Measurements from ENCODE around the gene KLC1. TPM values are rescaled to one million over a fixed set of nuclear protein-coding genes. Genes with fewer than 3 reads are reported as not detected.

Gene KLC1
- total RNA-seq, 1 experiment from 2014 or later = 306 TPM

- no TSS peak for BruUV-seq (replicated peaks)
- Histone ChIP-seq H3K27ac (ENCODE audit: low read length) (no peak overlapping the region), H3K36me3 (ENCODE audit: low read depth, low read length) (no peaks in the 10 kb centered on the region; the same call in 1 of the 2 replicates), H3K4me1 (ENCODE audit: insufficient read depth, low read length) (no peaks in the 10 kb centered on the region), H3K4me3 (ENCODE audit: low read length) (no peak overlapping the region), H3K27me3 (ENCODE audit: low read length) (no peaks in the 10 kb centered on the region), H3K9me3 (ENCODE audit: low read length) (no peaks in the 10 kb centered on the region), H3K9ac (ENCODE audit: low read length) (no peak overlapping the region), H3K79me2 (ENCODE audit: low read length) (peaks cover 31% of the 10 kb centered on the region), H3K4me2 (ENCODE audit: low read length) (no peak overlapping the region), H3F3A (ENCODE audit: low read length, unreplicated experiment) (no peaks in the 10 kb centered on the region), H4K20me1 (ENCODE audit: low read length) (no peaks in the 10 kb centered on the region), H2AFZ (ENCODE audit: low read length) (no peak overlapping the region), H3K9me2 (replicated peaks; ENCODE audit: low read length) (no peaks in the 10 kb centered on the region)
- ATAC-seq = no peak
- ChIA-PET POLR2A (ENCODE audit: unreplicated experiment) (no interaction called here), CTCF (no interaction called here)
- DNase-seq = no peak
- intact Hi-C loops (cut with micrococcal nuclease) = no loop called here
- no peak for TF ChIP-seq CTCF (conservative IDR thresholded peaks at IDR 0.05; ENCODE audit: low read depth, low read length)
- TF ChIP-seq EZH2 (IDR thresholded peaks at IDR 0.05; ENCODE audit: low read length, unreplicated experiment) = no peak
- no peak for TF ChIP-seq EZH2phosphoT487 (IDR thresholded peaks at IDR 0.05; ENCODE audit: borderline replicate concordance, low read length)
These were observed 99.1 kb downstream of the KLC1 start for GRCh38 chr14:103728141-103728540.

GRCh38 chr14:103728721-103729120, 99.7 kb downstream of the KLC1 start:
- Histone ChIP-seq H3K9me2 (replicated peaks; ENCODE audit: low read length) (no peaks in the 10 kb centered on the region), H3K9ac (ENCODE audit: low read length) (no peak overlapping the region), H3K4me1 (ENCODE audit: insufficient read depth, low read length) (no peaks in the 10 kb centered on the region), H3K27me3 (ENCODE audit: low read length) (no peaks in the 10 kb centered on the region), H3K36me3 (ENCODE audit: low read depth, low read length) (no peaks in the 10 kb centered on the region; the same call in 1 of the 2 replicates), H2AFZ (ENCODE audit: low read length) (no peak overlapping the region), H3F3A (ENCODE audit: low read length, unreplicated experiment) (no peaks in the 10 kb centered on the region), H3K27ac (ENCODE audit: low read length) (no peak overlapping the region), H3K4me2 (ENCODE audit: low read length) (no peak overlapping the region), H3K79me2 (ENCODE audit: low read length) (peaks cover 26% of the 10 kb centered on the region), H3K4me3 (ENCODE audit: low read length) (no peak overlapping the region), H4K20me1 (ENCODE audit: low read length) (no peaks in the 10 kb centered on the region), H3K9me3 (ENCODE audit: low read length) (no peaks in the 10 kb centered on the region)
- ATAC-seq (no peak), DNase-seq (no peak)
- BruUV-seq (replicated peaks) = no TSS peak
- intact Hi-C loops (cut with micrococcal nuclease) = no loop called here
- POLR2A ChIA-PET (ENCODE audit: unreplicated experiment) = no interaction called here
- CTCF ChIA-PET = no interaction called here
- TF ChIP-seq EZH2 (IDR thresholded peaks at IDR 0.05; ENCODE audit: low read length, unreplicated experiment) (no peak), EZH2phosphoT487 (IDR thresholded peaks at IDR 0.05; ENCODE audit: borderline replicate concordance, low read length) (no peak), CTCF (conservative IDR thresholded peaks at IDR 0.05; ENCODE audit: low read depth, low read length) (no peak)

- no peaks in the 10 kb centered on the region for H4K20me1 ChIP-seq (ENCODE audit: low read length)
- BruUV-seq (replicated peaks) = no TSS peak
These were observed 100.8 kb downstream of the KLC1 start for GRCh38 chr14:103729496-103730448.

More at GRCh38 chr14:103729496-103730448, 100.8 kb downstream of the KLC1 start:
- ChIA-PET POLR2A (ENCODE audit: unreplicated experiment) (no interaction called here), CTCF (no interaction called here)
- H3F3A ChIP-seq (ENCODE audit: low read length, unreplicated experiment) = no peaks in the 10 kb centered on the region
- H3K79me2 ChIP-seq (ENCODE audit: low read length) = peaks cover 15% of the 10 kb centered on the region
- H3K27me3 ChIP-seq (ENCODE audit: low read length) = no peaks in the 10 kb centered on the region
- DNase-seq (no peak), ATAC-seq (no peak)
- no peaks in the 10 kb centered on the region for H3K4me1 ChIP-seq (ENCODE audit: insufficient read depth, low read length)
- TF ChIP-seq CTCF (conservative IDR thresholded peaks at IDR 0.05; ENCODE audit: low read depth, low read length) (no peak), EZH2 (IDR thresholded peaks at IDR 0.05; ENCODE audit: low read length, unreplicated experiment) (no peak), EZH2phosphoT487 (IDR thresholded peaks at IDR 0.05; ENCODE audit: borderline replicate concordance, low read length) (no peak)
- peaks cover 1% of the 10 kb centered on the region; the same call in 1 of the 2 replicates for H3K36me3 ChIP-seq (ENCODE audit: low read depth, low read length)
- no peak overlapping the region for H3K9ac ChIP-seq (ENCODE audit: low read length)
- no peak overlapping the region for H3K27ac ChIP-seq (ENCODE audit: low read length)
- no peaks in the 10 kb centered on the region for H3K9me2 ChIP-seq (replicated peaks; ENCODE audit: low read length)
- intact Hi-C loops (cut with micrococcal nuclease) = no loop called here
- H2AFZ ChIP-seq (ENCODE audit: low read length) = no peak overlapping the region
- no peaks in the 10 kb centered on the region for H3K9me3 ChIP-seq (ENCODE audit: low read length)
- H3K4me2 ChIP-seq (ENCODE audit: low read length) = no peak overlapping the region
- no peak overlapping the region for H3K4me3 ChIP-seq (ENCODE audit: low read length)

Measured in PC-3 (cell line).